AG10803 (cell line): ENCODE results near the gene CASKIN2.
A peak's percentile ranks its signal among the peaks of the same experiment; 100 is the strongest.

Experiments
- DNase-seq: peaks from one replicate; pipeline ENCODE4 v3.0.0; 2010; ENCODE audit warnings: low read depth
- H3K4me3 ChIP-seq: 2 replicates; pipeline ENCODE4 v1.5.1; 2011; ENCODE audit warnings: mild to moderate bottlenecking, low read length, control low read depth
- TF ChIP-seq, protein P1 (sequence below): conservative IDR thresholded peaks from 2 replicates; pipeline ENCODE4 v1.5.1; 2011; ENCODE audit warnings: mild to moderate bottlenecking, low read length, control low read depth, inconsistent platforms

The CASKIN2 gene

GRCh38 chr17:75504347-75505151 is 10.8 kb downstream of the CASKIN2 start:
- H3K4me3 ChIP-seq, result no peak overlapping the region
- TF ChIP-seq, protein P1, sequence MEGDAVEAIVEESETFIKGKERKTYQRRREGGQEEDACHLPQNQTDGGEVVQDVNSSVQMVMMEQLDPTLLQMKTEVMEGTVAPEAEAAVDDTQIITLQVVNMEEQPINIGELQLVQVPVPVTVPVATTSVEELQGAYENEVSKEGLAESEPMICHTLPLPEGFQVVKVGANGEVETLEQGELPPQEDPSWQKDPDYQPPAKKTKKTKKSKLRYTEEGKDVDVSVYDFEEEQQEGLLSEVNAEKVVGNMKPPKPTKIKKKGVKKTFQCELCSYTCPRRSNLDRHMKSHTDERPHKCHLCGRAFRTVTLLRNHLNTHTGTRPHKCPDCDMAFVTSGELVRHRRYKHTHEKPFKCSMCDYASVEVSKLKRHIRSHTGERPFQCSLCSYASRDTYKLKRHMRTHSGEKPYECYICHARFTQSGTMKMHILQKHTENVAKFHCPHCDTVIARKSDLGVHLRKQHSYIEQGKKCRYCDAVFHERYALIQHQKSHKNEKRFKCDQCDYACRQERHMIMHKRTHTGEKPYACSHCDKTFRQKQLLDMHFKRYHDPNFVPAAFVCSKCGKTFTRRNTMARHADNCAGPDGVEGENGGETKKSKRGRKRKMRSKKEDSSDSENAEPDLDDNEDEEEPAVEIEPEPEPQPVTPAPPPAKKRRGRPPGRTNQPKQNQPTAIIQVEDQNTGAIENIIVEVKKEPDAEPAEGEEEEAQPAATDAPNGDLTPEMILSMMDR, result peak; percentile 47
- peak; percentile 6 for DNase-seq

DNA sequence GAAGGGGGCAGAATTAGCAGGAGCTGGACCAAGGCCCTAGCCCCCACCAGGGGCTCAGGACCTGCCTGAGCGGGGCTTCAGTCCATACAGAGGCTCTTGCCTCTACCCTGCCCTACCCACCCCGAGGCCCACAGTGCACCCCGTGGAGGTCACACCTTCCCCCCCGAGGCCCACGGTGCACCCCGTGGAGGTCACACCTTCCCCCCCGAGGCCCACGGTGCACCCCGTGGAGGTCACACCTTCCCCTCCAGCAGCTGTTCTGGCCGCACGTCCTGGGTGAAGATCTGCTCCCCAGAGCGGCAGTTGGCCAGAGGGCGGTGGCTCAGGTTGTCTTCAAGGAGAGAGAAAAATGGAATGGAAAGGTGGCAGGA is 11.4 kb downstream of the CASKIN2 start:
- TF ChIP-seq, protein P1, result no peak
- DNase-seq, result no peak
- no peak overlapping the region for H3K4me3 ChIP-seq

GRCh38 chr17:75503337-75503950 is 11.9 kb downstream of the CASKIN2 start:
- no peak for DNase-seq

GRCh38 chr17:75502721-75503329 is 12.5 kb downstream of the CASKIN2 start:
- DNase-seq, result no peak
- H3K4me3 ChIP-seq, result no peak overlapping the region
- TF ChIP-seq, protein P1, result no peak

More at GRCh38 chr17:75503337-75503950, 11.9 kb downstream of the CASKIN2 start:
- TF ChIP-seq, protein P1, result no peak
- H3K4me3 ChIP-seq, result no peak overlapping the region

DNA sequence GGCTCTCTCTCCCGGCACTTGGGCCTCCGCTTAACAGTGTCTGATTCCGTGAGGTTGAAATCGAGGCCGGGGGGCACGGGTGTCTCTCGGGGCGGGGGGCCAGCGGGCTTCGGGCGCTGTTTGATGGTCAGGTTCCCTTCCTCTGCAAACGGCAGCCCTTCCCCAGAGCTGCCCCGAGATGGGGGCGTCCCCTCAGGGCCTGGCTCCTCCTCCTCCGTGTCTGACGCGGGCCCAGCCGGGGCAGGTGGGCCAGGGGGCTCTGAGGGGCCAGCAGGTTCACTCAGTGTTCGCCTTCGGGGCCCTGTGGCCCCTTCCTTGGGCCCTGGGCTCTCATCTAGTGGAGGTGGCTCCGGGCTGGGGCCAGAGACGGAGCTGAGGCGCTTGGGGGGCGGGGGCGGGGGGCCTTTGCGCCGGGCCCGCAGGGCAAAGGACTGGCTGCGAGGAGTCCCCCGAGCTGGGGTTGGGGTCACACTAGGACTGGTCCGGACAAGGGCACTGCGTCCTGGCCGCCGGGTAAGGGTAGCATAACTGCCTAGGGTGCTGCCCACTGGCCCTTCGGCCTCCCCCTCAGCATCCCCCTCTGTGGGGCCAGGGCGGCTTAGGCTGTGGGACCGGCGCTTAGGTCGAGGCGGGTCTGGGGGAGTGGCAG is 13.1 kb downstream of the CASKIN2 start:
- no peak overlapping the region for H3K4me3 ChIP-seq
- TF ChIP-seq, protein P1, result no peak
- DNase-seq, result no peak

DNA sequence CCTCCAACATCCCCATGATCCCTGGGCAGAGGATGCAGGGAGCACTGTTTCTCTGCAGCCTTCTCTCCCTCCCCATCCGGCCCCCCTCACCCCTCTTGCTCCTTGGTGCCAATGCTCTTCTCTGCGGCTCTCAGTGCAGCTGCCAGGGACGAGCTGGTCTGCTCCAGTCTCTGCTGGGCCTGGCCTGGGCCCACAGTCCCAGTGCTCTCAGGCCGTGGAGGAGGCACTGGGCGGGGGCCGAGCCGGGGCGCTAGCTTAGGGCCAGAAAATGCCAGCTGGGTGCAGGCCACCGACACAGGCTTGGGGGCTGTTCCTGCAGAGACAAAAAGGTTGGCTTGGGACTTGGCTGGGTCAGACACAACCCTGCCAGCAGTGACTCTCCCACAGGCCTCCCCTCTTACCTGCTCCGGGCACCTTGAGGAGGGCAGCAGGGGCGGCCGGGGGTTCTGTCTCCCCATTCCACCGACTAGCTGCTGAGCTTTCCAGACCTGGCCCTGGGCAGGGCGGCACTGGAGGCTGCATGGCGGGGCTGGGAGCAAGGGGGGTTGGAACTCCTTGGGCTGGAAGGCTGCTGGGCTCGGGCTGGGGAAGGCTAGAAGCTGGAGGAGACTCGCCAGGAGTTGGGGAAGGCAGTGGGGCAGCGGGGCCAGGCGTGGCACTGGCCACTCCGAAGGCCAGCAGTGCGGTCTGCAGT is 13.8 kb downstream of the CASKIN2 start:
- TF ChIP-seq, protein P1, result no peak
- DNase-seq, result no peak
- H3K4me3 ChIP-seq, result no peak overlapping the region
